Psoas muscle (tissue), 8 donors: ENCODE measurements around the gene ELMO2. TPM values are rescaled to one million over a fixed set of nuclear protein-coding genes. Genes with fewer than 3 reads are reported as not detected.
A peak's percentile ranks its signal among the peaks of the same experiment; 100 is the strongest.

Source experiments
- ATAC-seq, 4 donors: fragments of 200-7000 bp; cut with Tn5 transposase; one replicate each; pipeline ENCODE4 v1.9.1; 2020; ENCODE audit warnings: moderate library complexity in 3 of 4, mild to moderate bottlenecking in 2 of 4
- DNase-seq, 2 donors: peaks; one replicate each; pipeline ENCODE4 v3.0.0-alpha.2; 2020
- H3K27ac ChIP-seq: fragments of 200-600 bp; one replicate; pipeline ENCODE4 v1.8.0; 2022
- H3K27me3 ChIP-seq, 3 donors: fragments of 200-600 bp in 1 of 3; one replicate each; pipeline versions ENCODE4 v1.6.1 to v1.8.0; 2013 to 2022; ENCODE audit warnings: low read length in 2 of 3, mild to moderate bottlenecking in 2 of 3, moderate library complexity in 1 of 3; ENCODE audit not compliant: insufficient read depth in 3 of 3
- H3K36me3 ChIP-seq, 2 donors: fragments of 200-600 bp in 1 of 2; one replicate each; pipeline versions ENCODE4 v1.6.1 to v1.8.0; 2013 to 2022; ENCODE audit warnings: low read depth in 1 of 2, mild to moderate bottlenecking in 1 of 2, moderate library complexity in 1 of 2; ENCODE audit not compliant: insufficient read depth in 1 of 2
- H3K4me1 ChIP-seq: fragments of 200-600 bp; one replicate; pipeline ENCODE4 v1.8.0; 2022
- H3K4me3 ChIP-seq: fragments of 200-600 bp; one replicate; pipeline ENCODE4 v1.8.0; 2022; ENCODE audit warnings: mild to moderate bottlenecking
- H3K9me3 ChIP-seq: fragments of 200-600 bp; one replicate; pipeline ENCODE4 v1.8.0; 2022
- CTCF ChIP-seq: fragments of 200-600 bp; IDR thresholded peaks from one replicate; pipeline ENCODE4 v1.8.0; 2022; ENCODE audit warnings: antibody characterized with exemption
- WGBS, 3 donors: extraction: QIAGEN DNeasy Blood & Tissue Kit; methylation state at CpG; one replicate each; pipeline versions ENCODE4 v1.1.6 to v1.1.7; 2013; 5-methylcytosine and 5-hydroxymethylcytosine counted together
- intact Hi-C, 2 donors: fragments of 100-400 bp; cut with DNase I; formaldehyde crosslinking; loops; one replicate each; pipeline versions ENCODE4 v1.11.0 to v1.14.2; 2022
- polyA plus RNA-seq, 3 donors: library from polyadenylated mRNA; stranded (reverse); fragments of 200-250 nt; gene quantifications; one replicate each; pipeline ENCODE4 v1.2.3, GENCODE V29; 2013
- total RNA-seq, 4 donors: library from RNA; stranded (reverse); fragmentation: NEBNext Ultra II Directional in 2 of 4; extraction: Animal tissue kit (Norgen Biotek cat#: 25700) in 2 of 4; gene quantifications; one replicate each; pipeline versions ENCODE4 v1.2.1 to v1.2.4, GENCODE V29; 2021 to 2023
- donor health status: healthy with polysubstance abuse.
- donor health status: DM: no; HTN: no; CAD: no; lungs with moderate emphysema.
- donor health status: Bipolar disorder and iron deficiency.
- donor health status: healthy.
- donor health status: DM: yes; HTN: yes; CAD: no.
- donor health status: DM: no; HTN: no; CAD: no.
- donor health status: DM: no; HTN: no; CAD: no.
- donor health status: DM: yes; HTN: yes; CAD: no.

Gene ELMO2
- total and polyA plus RNA-seq, 7 donors = 21.2 to 60.7 (median 40.3) TPM

- DNase-seq = no peak
- no peaks in the 10 kb centered on the region for H3K4me1 ChIP-seq
- ATAC-seq = no peak
- intact Hi-C loops = no loop called here
- H3K9me3 ChIP-seq = no peaks in the 10 kb centered on the region
- H3K36me3 ChIP-seq = no peaks in the 10 kb centered on the region
- peaks cover 0 to 3% (median 0%) of the 10 kb centered on the region in 3 donors for H3K27me3 ChIP-seq
- H3K27ac ChIP-seq = no peak overlapping the region
- TF ChIP-seq CTCF = no peak
- WGBS, 3 donors = 78 to 80% (median 79%) methylated on average over 5 of the region's 5 CpGs
- no peak overlapping the region for H3K4me3 ChIP-seq
These were observed 8.2 kb upstream of the ELMO2 start for GRCh38 chr20:46414608-46415007.

GRCh38 chr20:46411637-46412036, 5.2 kb upstream of the ELMO2 start:
- Histone ChIP-seq H3K4me3 (no peak overlapping the region), H3K4me1 (peaks cover 9% of the 10 kb centered on the region), H3K36me3 (no peaks in the 10 kb centered on the region), H3K27ac (no peak overlapping the region), H3K9me3 (no peaks in the 10 kb centered on the region), H3K27me3 (peaks cover 0 to 3% (median 0%) of the 10 kb centered on the region in 3 donors)
- WGBS, 3 donors = 75 to 80% (median 75%) methylated on average over 3 of the region's 3 CpGs
- no peak for ATAC-seq
- intact Hi-C loops = no loop called here
- no peak for TF ChIP-seq CTCF
- DNase-seq = no peak

- Histone ChIP-seq H3K4me3 (no peak overlapping the region), H3K9me3 (no peaks in the 10 kb centered on the region), H3K36me3 (peaks cover 0 to 7% of the 10 kb centered on the region in 2 donors), H3K4me1 (peaks cover 23% of the 10 kb centered on the region), H3K27me3 (no peaks in the 10 kb centered on the region), H3K27ac (no peak overlapping the region)
- intact Hi-C loops = no loop called here
- DNase-seq (no peak), ATAC-seq (no peak)
- no peak for TF ChIP-seq CTCF
- 78 to 79% (median 78%) methylated on average over 5 of the region's 5 CpGs for WGBS, 3 donors
These were observed 1.9 kb upstream of the ELMO2 start for GRCh38 chr20:46408281-46408731.

- ATAC-seq (no peak), DNase-seq (no peak)
- no peaks in the 10 kb centered on the region for H3K9me3 ChIP-seq
- H3K36me3 ChIP-seq = peaks cover 0 to 7% of the 10 kb centered on the region in 2 donors
- H3K27ac ChIP-seq = peak overlapping the region; percentile 99
- TF ChIP-seq CTCF = no peak
- H3K27me3 ChIP-seq = no peaks in the 10 kb centered on the region
- intact Hi-C loops = no loop called here
- peaks cover 26% of the 10 kb centered on the region for H3K4me1 ChIP-seq
- WGBS, 3 donors = 50 to 63% (median 56%) methylated on average over 4 of the region's 4 CpGs
- peak overlapping the region; percentile 96 for H3K4me3 ChIP-seq
These were observed 1.2 kb upstream of the ELMO2 start for GRCh38 chr20:46407671-46407996.

- Histone ChIP-seq H3K27ac (peak overlapping the region; percentile 99), H3K4me3 (peak overlapping the region; percentile 96), H3K27me3 (no peaks in the 10 kb centered on the region), H3K9me3 (no peaks in the 10 kb centered on the region), H3K36me3 (peaks cover 0 to 7% of the 10 kb centered on the region in 2 donors), H3K4me1 (peaks cover 31% of the 10 kb centered on the region)
- DNase-seq (peak; percentile 82 to 87), ATAC-seq (peak; percentile 67 to 78 (median 76))
- no peak for TF ChIP-seq CTCF
- 14 to 17% (median 16%) methylated on average over 26 of the region's 26 CpGs for WGBS, 3 donors
- intact Hi-C loops = no loop called here
These were observed 713 bp upstream of the ELMO2 start for GRCh38 chr20:46406986-46407670.
